ENCODE measurements around the gene ARAP3. TPM values are rescaled to one million over a fixed set of nuclear protein-coding genes. Genes with fewer than 3 reads are reported as not detected.

ARAP3 gene
- total RNA-seq, 1 experiment from 2014 or later, result 17.5 TPM

- no peaks in the 10 kb centered on the region for H3K27me3 Mint-ChIP-seq (ENCODE audit: unreplicated experiment)
- CTCF ChIA-PET, result no interaction called here
- no peaks in the 10 kb centered on the region for H3K4me1 Mint-ChIP-seq (ENCODE audit: low read depth, unreplicated experiment)
- TF ChIP-seq CTCF (IDR thresholded peaks at IDR 0.05; ENCODE audit: unreplicated experiment), result no peak
- H3K27ac Mint-ChIP-seq (ENCODE audit: unreplicated experiment), result no peak overlapping the region
- H3K9me3 Mint-ChIP-seq (ENCODE audit: low read depth, unreplicated experiment), result no peaks in the 10 kb centered on the region
- peaks cover 6% of the 10 kb centered on the region for H3K36me3 Mint-ChIP-seq (ENCODE audit: insufficient read depth, unreplicated experiment)
- intact Hi-C loops (cut with micrococcal nuclease; ENCODE audit: unreplicated experiment), result no loop called here
- H3K4me3 Mint-ChIP-seq (ENCODE audit: low read depth, unreplicated experiment), result no peak overlapping the region
- BruUV-seq (replicated peaks), result no TSS peak
- DNase-seq, result no peak
Measured at GRCh38 chr5:141674747-141675146, 7.3 kb downstream of the ARAP3 start.

- Mint-ChIP-seq H3K4me1 (ENCODE audit: low read depth, unreplicated experiment) (no peaks in the 10 kb centered on the region), H3K9me3 (ENCODE audit: low read depth, unreplicated experiment) (no peaks in the 10 kb centered on the region), H3K36me3 (ENCODE audit: insufficient read depth, unreplicated experiment) (peaks cover 2% of the 10 kb centered on the region), H3K27ac (ENCODE audit: unreplicated experiment) (no peak overlapping the region), H3K27me3 (ENCODE audit: unreplicated experiment) (no peaks in the 10 kb centered on the region), H3K4me3 (ENCODE audit: low read depth, unreplicated experiment) (no peak overlapping the region)
- intact Hi-C loops (cut with micrococcal nuclease; ENCODE audit: unreplicated experiment), result no loop called here
- no peak for DNase-seq
- CTCF ChIA-PET, result no interaction called here
- BruUV-seq (replicated peaks), result no TSS peak
- TF ChIP-seq CTCF (IDR thresholded peaks at IDR 0.05; ENCODE audit: unreplicated experiment), result no peak
Measured at GRCh38 chr5:141672841-141673813, 8.9 kb downstream of the ARAP3 start.

GRCh38 chr5:141672071-141672840 is 9.8 kb downstream of the ARAP3 start:
- TF ChIP-seq CTCF (IDR thresholded peaks at IDR 0.05; ENCODE audit: unreplicated experiment), result no peak
- Mint-ChIP-seq H3K9me3 (ENCODE audit: low read depth, unreplicated experiment) (no peaks in the 10 kb centered on the region), H3K27ac (ENCODE audit: unreplicated experiment) (no peak overlapping the region), H3K4me1 (ENCODE audit: low read depth, unreplicated experiment) (no peaks in the 10 kb centered on the region), H3K4me3 (ENCODE audit: low read depth, unreplicated experiment) (no peak overlapping the region), H3K27me3 (ENCODE audit: unreplicated experiment) (no peaks in the 10 kb centered on the region), H3K36me3 (ENCODE audit: insufficient read depth, unreplicated experiment) (no peaks in the 10 kb centered on the region)
- BruUV-seq (replicated peaks), result no TSS peak
- intact Hi-C loops (cut with micrococcal nuclease; ENCODE audit: unreplicated experiment), result no loop called here
- CTCF ChIA-PET, result interaction anchor here (0.6 kb wide), 1 partner anchor 513 kb away, joined by 5 read pairs; no protein-coding TSS in a partner anchor
- DNase-seq, result no peak

- Mint-ChIP-seq H3K4me3 (ENCODE audit: low read depth, unreplicated experiment) (no peak overlapping the region), H3K27me3 (ENCODE audit: unreplicated experiment) (no peaks in the 10 kb centered on the region), H3K27ac (ENCODE audit: unreplicated experiment) (no peak overlapping the region), H3K9me3 (ENCODE audit: low read depth, unreplicated experiment) (no peaks in the 10 kb centered on the region), H3K36me3 (ENCODE audit: insufficient read depth, unreplicated experiment) (peaks cover 5% of the 10 kb centered on the region), H3K4me1 (ENCODE audit: low read depth, unreplicated experiment) (no peaks in the 10 kb centered on the region)
- no TSS peak for BruUV-seq (replicated peaks)
- no peak for DNase-seq
- CTCF ChIA-PET, result interaction anchor here (1.2 to 1.7 kb wide), 2 partner anchors 19 to 291 kb away, joined by 3 to 6 read pairs; partner anchors contain the start of gene FCHSD1
- intact Hi-C loops (cut with micrococcal nuclease; ENCODE audit: unreplicated experiment), result no loop called here
- TF ChIP-seq CTCF (IDR thresholded peaks at IDR 0.05; ENCODE audit: unreplicated experiment), result no peak
Measured at GRCh38 chr5:141669520-141669919, 12.5 kb downstream of the ARAP3 start.
